A673 (cell line): ENCODE results near the gene MTF1. TPM values are rescaled to one million over a fixed set of nuclear protein-coding genes. Genes with fewer than 3 reads are reported as not detected.

ENCODE experiments used
- BruUV-seq: library from RNA; stranded (reverse); fragments of 400-500 nt; replicated peaks from 2 replicates; lab custom pipeline; 2021; lab: Mats Ljungman, UMichigan
- CTCF ChIA-PET: fragments of 300-600 bp; sonication (Branson Sonifier 250); formaldehyde crosslinking; loops from one replicate; lab custom pipeline; 2022; ENCODE audit warnings: antibody characterized with exemption; lab: Charles Lee
- POLR2A ChIA-PET: fragments of 300-600 bp; sonication (Branson Sonifier 250); formaldehyde crosslinking; loops from one replicate; lab custom pipeline; 2022; ENCODE audit warnings: antibody characterized with exemption; ENCODE audit not compliant: low non-redundant PET; lab: Charles Lee
- DNase-seq: peaks from one replicate; pipeline ENCODE4 v3.0.0-alpha.2; 2015; ENCODE audit warnings: low spot score
- H3K27ac ChIP-seq: fragments of 200-600 bp; sonication (generic); 2 replicates; pipeline ENCODE4 v1.5.1; 2016; ENCODE audit warnings: mixed run types, low read depth, mild to moderate bottlenecking, mixed read lengths, antibody characterized with exemption, low read length; ENCODE audit not compliant: poor library complexity, severe bottlenecking
- H3K27me3 ChIP-seq: fragments of 200-600 bp; sonication (generic); replicated peaks from 2 replicates; pipeline ENCODE4 v1.6.1; 2017; ENCODE audit warnings: mixed run types, low read depth, mild to moderate bottlenecking, mixed read lengths, antibody characterized with exemption, low read length; ENCODE audit not compliant: insufficient read depth, poor library complexity
- H3K36me3 ChIP-seq: fragments of 200-600 bp; sonication (generic); 2 replicates; pipeline ENCODE4 v1.6.1; 2016; ENCODE audit warnings: mixed run types, mild to moderate bottlenecking, mixed read lengths, antibody characterized with exemption, low read length; ENCODE audit not compliant: insufficient read depth, poor library complexity, severe bottlenecking
- H3K4me1 ChIP-seq: fragments of 200-600 bp; sonication (generic); 2 replicates; pipeline ENCODE4 v1.6.1; 2017; ENCODE audit warnings: mixed run types, mild to moderate bottlenecking, mixed read lengths, antibody characterized with exemption, low read length; ENCODE audit not compliant: insufficient read depth, poor library complexity, severe bottlenecking
- H3K4me3 ChIP-seq: fragments of 200-600 bp; sonication (generic); 2 replicates; pipeline ENCODE4 v1.5.1; 2016; ENCODE audit warnings: low read depth, mixed run types, mild to moderate bottlenecking, mixed read lengths, low read length; ENCODE audit not compliant: poor library complexity, severe bottlenecking
- H3K9me3 ChIP-seq: fragments of 200-600 bp; sonication (generic); 2 replicates; pipeline ENCODE4 v1.6.1; 2016; ENCODE audit warnings: mixed run types, low read depth, mild to moderate bottlenecking, mixed read lengths, antibody characterized with exemption, low read length; ENCODE audit not compliant: poor library complexity, severe bottlenecking
- EZH2 ChIP-seq: fragments of 200-600 bp; sonication (generic); IDR thresholded peaks from 2 replicates; pipeline ENCODE4 v1.6.1; 2017; ENCODE audit warnings: borderline replicate concordance, low read depth, mild to moderate bottlenecking, mixed read lengths, antibody characterized with exemption, low read length; ENCODE audit not compliant: poor library complexity, severe bottlenecking
- intact Hi-C: fragments of 100-400 bp; cut with micrococcal nuclease; formaldehyde crosslinking; loops from one replicate; pipeline ENCODE4 v1.10.0; 2022; ENCODE audit not compliant: unreplicated experiment
- total RNA-seq: library from RNA; stranded (reverse); gene quantifications from 2 replicates; pipeline ENCODE4 v1.2.3, GENCODE V29; 2021
- TF ChIP-seq, protein P1 (sequence below): fragments of 300-800, 200-600 bp; sonication (generic); conservative IDR thresholded peaks from 2 replicates; pipeline ENCODE4 v1.5.1; 2017; ENCODE audit warnings: low read depth, mild to moderate bottlenecking, antibody characterized with exemption, low read length, moderate library complexity, mixed read lengths

MTF1 gene
- total RNA-seq, 1 experiment from 2014 or later = 19.8 TPM

DNA sequence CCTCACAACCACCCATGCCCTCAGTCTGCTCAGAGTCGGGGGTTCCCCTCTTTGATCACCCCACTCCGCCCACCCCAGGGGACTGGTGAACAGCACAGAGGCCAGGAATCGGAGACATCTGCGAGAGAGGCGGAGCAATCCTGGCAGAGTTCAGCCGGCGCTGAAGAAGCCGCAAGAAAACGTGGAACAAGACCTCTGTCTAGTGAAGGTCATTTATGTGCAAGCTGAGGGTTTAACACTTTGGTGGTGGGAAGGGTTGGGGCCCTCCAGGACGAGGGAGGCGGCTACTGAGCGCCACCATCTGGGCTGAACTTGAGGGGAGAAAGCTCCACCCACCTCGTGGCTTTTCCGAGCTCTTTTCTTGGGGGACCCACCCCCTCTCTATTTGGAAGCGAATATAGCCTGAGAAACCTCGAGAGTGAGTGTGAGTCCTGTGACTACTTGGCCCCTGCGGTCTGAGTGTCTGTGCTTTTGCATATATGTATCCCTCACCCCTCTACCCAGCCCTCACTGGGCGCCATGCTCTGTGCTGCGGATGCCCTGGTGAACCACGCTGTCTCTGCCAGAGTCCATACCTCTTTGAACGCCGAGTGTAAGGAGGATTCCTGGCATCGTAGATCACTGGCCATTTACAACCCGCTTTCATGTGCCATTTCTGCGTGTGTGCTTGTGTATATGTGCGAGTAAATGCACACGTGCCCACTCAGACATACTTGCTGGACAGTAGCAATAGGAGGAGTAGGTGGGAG, 93.3 kb downstream of the MTF1 start:
- intact Hi-C loops = no loop called here
- ChIA-PET CTCF (interaction anchor here (0.6 kb wide), 1 partner anchor 19 kb away, joined by 6 read pairs; no protein-coding TSS in a partner anchor), POLR2A (no interaction called here)
- Histone ChIP-seq H3K4me3 (no peak overlapping the region), H3K36me3 (no peaks in the 10 kb centered on the region), H3K27me3 (peaks cover 89% of the 10 kb centered on the region), H3K4me1 (no peaks in the 10 kb centered on the region), H3K27ac (no peak overlapping the region), H3K9me3 (no peaks in the 10 kb centered on the region)
- BruUV-seq = no TSS peak
- DNase-seq = no peak
- peak; percentile 62 for TF ChIP-seq EZH2
- TF ChIP-seq, protein P1, sequence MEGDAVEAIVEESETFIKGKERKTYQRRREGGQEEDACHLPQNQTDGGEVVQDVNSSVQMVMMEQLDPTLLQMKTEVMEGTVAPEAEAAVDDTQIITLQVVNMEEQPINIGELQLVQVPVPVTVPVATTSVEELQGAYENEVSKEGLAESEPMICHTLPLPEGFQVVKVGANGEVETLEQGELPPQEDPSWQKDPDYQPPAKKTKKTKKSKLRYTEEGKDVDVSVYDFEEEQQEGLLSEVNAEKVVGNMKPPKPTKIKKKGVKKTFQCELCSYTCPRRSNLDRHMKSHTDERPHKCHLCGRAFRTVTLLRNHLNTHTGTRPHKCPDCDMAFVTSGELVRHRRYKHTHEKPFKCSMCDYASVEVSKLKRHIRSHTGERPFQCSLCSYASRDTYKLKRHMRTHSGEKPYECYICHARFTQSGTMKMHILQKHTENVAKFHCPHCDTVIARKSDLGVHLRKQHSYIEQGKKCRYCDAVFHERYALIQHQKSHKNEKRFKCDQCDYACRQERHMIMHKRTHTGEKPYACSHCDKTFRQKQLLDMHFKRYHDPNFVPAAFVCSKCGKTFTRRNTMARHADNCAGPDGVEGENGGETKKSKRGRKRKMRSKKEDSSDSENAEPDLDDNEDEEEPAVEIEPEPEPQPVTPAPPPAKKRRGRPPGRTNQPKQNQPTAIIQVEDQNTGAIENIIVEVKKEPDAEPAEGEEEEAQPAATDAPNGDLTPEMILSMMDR = 0 out of 2 replicates have a peak, but pooled peaks have one; percentile 28

DNA sequence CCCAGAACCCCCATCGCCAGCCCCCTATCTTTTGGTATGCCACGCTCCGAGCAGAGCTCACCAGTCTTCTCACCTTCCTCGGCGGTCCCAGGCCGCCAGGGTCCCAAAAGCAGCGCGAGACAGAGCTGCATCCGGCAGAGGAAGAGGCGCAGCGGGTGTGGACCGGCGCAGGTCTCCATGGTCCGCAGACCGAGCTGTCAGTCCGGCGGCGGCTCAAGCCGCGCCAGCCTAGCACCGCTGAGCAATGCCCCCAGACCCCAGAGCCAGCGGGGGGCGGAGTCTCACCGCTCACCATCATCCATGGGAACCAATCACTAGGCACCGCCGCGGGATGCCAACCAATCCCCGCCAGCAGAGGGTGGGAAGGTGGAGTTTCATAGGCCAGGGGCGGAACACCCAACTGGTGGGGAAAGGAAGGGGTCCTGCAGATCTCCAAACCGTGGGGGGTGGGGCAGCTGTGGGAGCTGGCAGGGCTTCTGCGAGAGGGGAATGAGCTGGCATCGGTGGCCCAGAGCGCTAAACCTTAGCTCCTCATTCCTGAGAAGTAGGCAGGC, 94.4 kb downstream of the MTF1 start, which contains the start of gene EPHA10:
Gene EPHA10 (minus strand): TSS at position 233 of the 554 bp plus-strand sequence. CDS start 54 bp downstream, at position 179.
- intact Hi-C loops = no loop called here
- H3K4me1 ChIP-seq = no peaks in the 10 kb centered on the region
- peaks cover 87% of the 10 kb centered on the region for H3K27me3 ChIP-seq
- BruUV-seq = no TSS peak
- no peak within 1 kb of the TSS for H3K4me3 ChIP-seq
- H3K27ac ChIP-seq = no peak within 1 kb of the TSS
- ChIA-PET POLR2A (no interaction called here), CTCF (interaction anchor here (0.6 kb wide), 1 partner anchor 31 kb away, joined by 5 read pairs; no protein-coding TSS in a partner anchor)
- TF ChIP-seq EZH2 = peak; percentile 83
- TF ChIP-seq, protein P1 = no peak
- no peak for DNase-seq
- H3K9me3 ChIP-seq = no peaks in the 10 kb centered on the region
- no peaks in the 10 kb centered on the region for H3K36me3 ChIP-seq

DNA sequence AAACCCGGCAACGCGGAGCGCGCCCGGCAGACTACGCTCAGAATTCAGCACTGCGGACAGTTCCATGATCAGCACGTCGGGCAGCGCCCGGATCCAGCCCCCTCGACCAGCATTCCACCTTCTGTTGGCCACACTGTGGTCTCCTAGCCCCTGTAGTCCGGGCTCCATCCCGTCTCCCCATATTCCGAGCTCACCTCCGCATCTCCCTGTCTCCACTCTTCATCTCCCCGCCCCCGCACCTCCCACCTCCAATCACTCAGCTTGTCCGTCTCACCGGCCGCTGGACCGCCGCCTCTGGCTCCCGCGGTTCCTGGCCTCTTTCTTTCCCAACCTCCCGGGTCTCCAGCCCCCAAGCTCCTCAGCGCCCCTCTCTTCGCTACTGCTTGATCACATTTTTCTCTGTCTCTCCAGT, 95.0 kb downstream of the MTF1 start:
- BruUV-seq = no TSS peak
- CTCF ChIA-PET = no interaction called here
- POLR2A ChIA-PET = no interaction called here
- no peak overlapping the region for H3K4me3 ChIP-seq
- H3K36me3 ChIP-seq = no peaks in the 10 kb centered on the region
- DNase-seq = peak; percentile 63
- no peaks in the 10 kb centered on the region for H3K4me1 ChIP-seq
- H3K9me3 ChIP-seq = no peaks in the 10 kb centered on the region
- H3K27me3 ChIP-seq = peaks cover 85% of the 10 kb centered on the region
- H3K27ac ChIP-seq = no peak overlapping the region
- intact Hi-C loops = no loop called here
- TF ChIP-seq EZH2 = no peak
- TF ChIP-seq, protein P1 = no peak
